ENCODE measurements around the gene TFCP2L1.
"Not testable (repeated sequence)": the region's sequence is repeated elsewhere in the genome, so short reads cannot be mapped to it uniquely, and the experiment has no call there.

Gene TFCP2L1

GRCh38 chr2:121235542-121235941, 49.5 kb downstream of the TFCP2L1 start:
- TF ChIP-seq ZFX (IDR thresholded peaks at IDR 0.05) (no peak), CTCF (conservative IDR thresholded peaks at IDR 0.05) (no peak)
- H3K27ac ChIP-seq: no peak overlapping the region

GRCh38 chr2:121234791-121235190, 50.2 kb downstream of the TFCP2L1 start:
- TF ChIP-seq CTCF (conservative IDR thresholded peaks at IDR 0.05) (no peak), ZFX (IDR thresholded peaks at IDR 0.05) (no peak)
- H3K27ac ChIP-seq: no peak overlapping the region

GRCh38 chr2:121234144-121234543, 50.9 kb downstream of the TFCP2L1 start:
- no peak for TF ChIP-seq ZFX (IDR thresholded peaks at IDR 0.05)
- H3K27ac ChIP-seq: no peak overlapping the region

- TF ChIP-seq CTCF (conservative IDR thresholded peaks at IDR 0.05) (no peak), ZFX (IDR thresholded peaks at IDR 0.05) (no peak)
- H3K27ac ChIP-seq: no peak overlapping the region
These were observed 51.4 kb downstream of the TFCP2L1 start for GRCh38 chr2:121233486-121234110.

GRCh38 chr2:121232626-121233265, 52.3 kb downstream of the TFCP2L1 start:
- no peak for TF ChIP-seq CTCF (conservative IDR thresholded peaks at IDR 0.05)
- TF ChIP-seq ZFX (IDR thresholded peaks at IDR 0.05): no peak
- no peak overlapping the region for H3K27ac ChIP-seq

GRCh38 chr2:121231385-121232000, 53.5 kb downstream of the TFCP2L1 start:
- no peak overlapping the region for H3K27ac ChIP-seq
- TF ChIP-seq ZFX (IDR thresholded peaks at IDR 0.05) (no peak), CTCF (conservative IDR thresholded peaks at IDR 0.05) (no peak)

GRCh38 chr2:121228521-121228920, 56.5 kb downstream of the TFCP2L1 start:
- TF ChIP-seq ZFX (IDR thresholded peaks at IDR 0.05) (no peak), CTCF (conservative IDR thresholded peaks at IDR 0.05) (no peak)
- H3K27ac ChIP-seq: no peak overlapping the region

GRCh38 chr2:121227381-121228144, 57.4 kb downstream of the TFCP2L1 start:
- H3K27ac ChIP-seq: not testable (repeated sequence)

- H3K27ac ChIP-seq: not testable (repeated sequence)
These were observed 59.3 kb downstream of the TFCP2L1 start for GRCh38 chr2:121225681-121226080.

Measured in C4-2B (cell line).